ENCODE results near the gene RBM47.
"Not testable (repeated sequence)": the region's sequence is repeated elsewhere in the genome, so short reads cannot be mapped to it uniquely, and the experiment has no call there.

Gene RBM47

GRCh38 chr4:40562208-40562607 lies 67.5 kb downstream of the RBM47 start:
- no peak for DNase-seq (ENCODE audit: low read depth)

- DNase-seq (ENCODE audit: low read depth): not testable (repeated sequence)
Measured at GRCh38 chr4:40561543-40562177, 68.0 kb downstream of the RBM47 start.

- no peak for DNase-seq (ENCODE audit: low read depth)
Measured at GRCh38 chr4:40559585-40560465, 69.8 kb downstream of the RBM47 start.

DNA sequence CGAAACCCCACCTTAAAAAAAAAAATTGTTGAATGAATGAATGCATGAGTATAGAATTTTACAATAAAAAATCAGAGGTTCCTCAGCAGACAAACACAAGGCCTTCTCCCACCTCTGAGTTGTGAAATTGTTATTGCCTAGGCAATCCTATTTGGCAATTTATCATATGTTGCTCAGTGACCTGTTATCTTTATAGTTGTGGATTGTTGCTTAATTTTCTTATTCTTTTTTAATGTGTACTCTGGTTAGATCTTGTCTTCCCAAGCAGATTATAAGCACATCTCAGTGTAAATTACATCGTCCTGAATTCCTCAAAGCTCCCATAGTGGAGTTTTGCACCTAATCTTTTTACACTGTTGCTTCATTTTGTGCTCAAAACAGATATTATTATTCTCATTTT lies 71.9 kb downstream of the RBM47 start:
- no peak for DNase-seq (ENCODE audit: low read depth)

GRCh38 chr4:40555176-40555900 lies 74.3 kb downstream of the RBM47 start:
- no peak for DNase-seq (ENCODE audit: low read depth)

DNA sequence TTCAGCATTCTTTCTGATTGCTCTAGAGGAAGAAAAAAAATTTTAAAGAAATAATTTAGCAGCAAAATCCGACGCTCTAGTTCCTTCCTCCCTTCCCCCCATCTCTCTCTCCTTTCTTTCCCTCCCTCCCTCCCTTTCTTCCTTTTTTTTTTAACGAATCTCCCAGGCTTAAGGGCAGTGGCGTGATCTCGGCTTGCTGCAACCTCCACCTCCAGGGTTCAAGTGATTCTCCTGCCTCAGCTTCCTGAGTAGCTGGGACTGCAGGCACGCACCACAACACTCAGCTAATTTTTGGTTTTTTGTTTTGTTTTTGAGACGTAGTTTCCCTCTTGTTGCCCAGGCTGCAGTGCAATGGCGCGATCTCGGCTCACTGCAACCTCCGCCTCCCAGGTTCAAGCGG lies 75.0 kb downstream of the RBM47 start:
- not testable (repeated sequence) for DNase-seq (ENCODE audit: low read depth)

DNA sequence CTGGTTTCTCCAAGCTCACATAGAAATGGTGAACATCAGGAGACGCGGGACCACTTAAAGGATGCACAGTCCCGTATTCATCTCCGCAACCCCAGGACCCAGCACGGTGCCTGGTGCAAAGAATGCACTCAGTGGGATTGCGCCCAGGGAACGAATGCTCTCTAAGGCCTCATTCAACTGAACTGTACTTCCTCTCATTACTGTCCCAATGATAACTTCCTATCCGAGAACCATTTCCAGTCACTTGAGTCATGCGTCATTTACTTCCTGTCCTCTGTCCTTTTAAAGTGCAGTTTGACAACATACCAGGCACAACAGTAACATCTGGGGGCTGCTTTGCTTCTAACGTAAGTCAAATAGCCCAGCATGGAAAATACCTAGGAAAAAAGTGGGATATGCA lies 75.7 kb downstream of the RBM47 start:
- DNase-seq (ENCODE audit: low read depth): no peak

GRCh38 chr4:40552536-40552935 lies 77.1 kb downstream of the RBM47 start:
- DNase-seq (ENCODE audit: low read depth): no peak

- DNase-seq (ENCODE audit: low read depth): not testable (repeated sequence)
Measured at GRCh38 chr4:40551568-40552136, 78.0 kb downstream of the RBM47 start.

- no peak for DNase-seq (ENCODE audit: low read depth)
Measured at GRCh38 chr4:40550948-40551462, 78.7 kb downstream of the RBM47 start.

DNA sequence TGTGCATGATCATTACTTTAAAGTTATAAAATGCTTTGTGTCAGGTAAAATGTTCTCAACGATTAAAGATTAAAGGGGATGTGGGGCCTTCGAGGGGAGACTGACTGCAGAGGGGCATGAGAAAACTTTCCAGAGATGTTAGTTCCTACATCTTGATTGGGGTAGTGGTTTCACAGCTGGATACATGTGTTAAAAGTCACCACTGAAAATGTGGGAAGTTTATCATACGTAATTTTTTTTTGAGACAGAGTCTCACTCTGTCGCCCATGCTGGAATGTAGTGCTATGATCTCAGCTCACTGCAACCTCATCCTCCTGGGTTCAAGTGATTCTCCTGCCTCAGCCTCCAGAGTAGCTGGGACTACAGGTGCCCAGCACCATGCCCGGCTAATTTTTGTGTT lies 79.5 kb downstream of the RBM47 start:
- no peak for DNase-seq (ENCODE audit: low read depth)

- no peak for DNase-seq (ENCODE audit: low read depth)
Measured at GRCh38 chr4:40548256-40548655, 81.4 kb downstream of the RBM47 start.

GRCh38 chr4:40547789-40548132 lies 81.9 kb downstream of the RBM47 start:
- DNase-seq (ENCODE audit: low read depth): no peak

DNA sequence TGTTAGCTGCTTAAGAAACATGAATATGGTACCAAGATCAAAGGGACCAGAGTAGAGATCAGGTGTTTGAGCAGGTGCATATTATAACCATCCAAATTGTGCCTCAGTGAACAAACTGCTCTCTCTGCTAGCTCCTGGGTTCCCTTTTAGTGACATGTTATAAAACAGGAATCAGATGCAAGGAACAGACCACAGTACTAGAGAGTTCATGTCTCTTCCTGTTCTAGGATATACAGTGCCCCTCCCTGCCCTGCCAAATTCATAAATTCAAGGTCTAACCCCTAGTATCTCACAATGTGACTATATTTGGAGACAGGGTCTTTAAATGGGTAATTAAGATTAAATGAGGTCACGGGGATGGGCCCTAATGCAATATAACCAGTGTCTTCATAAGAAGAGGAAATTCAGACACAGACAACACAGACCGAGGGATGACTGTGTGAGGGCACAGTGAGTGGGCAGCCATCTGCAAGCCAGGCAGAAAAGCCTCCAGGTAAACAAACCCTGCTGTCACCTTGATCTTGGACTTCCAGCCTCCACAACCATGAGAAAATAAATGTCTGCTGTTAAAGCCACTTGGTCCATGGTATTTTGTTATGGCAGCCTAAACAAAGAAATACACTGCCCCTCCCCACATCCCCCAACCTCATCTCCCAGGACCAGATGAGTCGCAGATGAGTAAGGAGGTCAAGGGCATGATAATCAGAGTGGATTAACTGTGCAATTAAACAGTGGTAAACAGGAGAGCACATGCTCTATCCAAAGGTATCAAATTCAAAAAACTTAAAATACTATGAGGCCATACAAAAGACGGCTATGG lies 82.5 kb downstream of the RBM47 start:
- DNase-seq (ENCODE audit: low read depth): no peak

GRCh38 chr4:40546506-40546905 lies 83.2 kb downstream of the RBM47 start:
- no peak for DNase-seq (ENCODE audit: low read depth)

DNA sequence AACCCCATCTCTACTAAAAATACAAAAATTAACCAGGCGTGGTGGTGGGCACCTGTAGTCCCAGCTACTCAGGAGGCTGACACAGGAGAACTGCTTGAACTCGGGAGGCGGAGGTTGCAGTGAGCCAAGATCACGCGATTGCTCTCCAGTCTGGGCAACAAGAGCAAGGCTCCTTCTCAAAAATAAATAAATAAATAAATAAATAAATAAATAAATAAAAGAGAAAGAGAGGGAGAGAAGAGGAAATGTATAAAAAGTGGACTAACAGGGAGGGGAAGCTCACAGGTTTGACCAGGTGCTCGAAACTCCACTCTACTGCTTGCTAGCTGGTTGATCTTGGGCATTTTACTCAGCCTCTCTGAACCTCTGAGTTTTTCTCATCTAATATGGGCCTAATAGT lies 84.2 kb downstream of the RBM47 start:
- DNase-seq (ENCODE audit: low read depth): not testable (repeated sequence)

DNA sequence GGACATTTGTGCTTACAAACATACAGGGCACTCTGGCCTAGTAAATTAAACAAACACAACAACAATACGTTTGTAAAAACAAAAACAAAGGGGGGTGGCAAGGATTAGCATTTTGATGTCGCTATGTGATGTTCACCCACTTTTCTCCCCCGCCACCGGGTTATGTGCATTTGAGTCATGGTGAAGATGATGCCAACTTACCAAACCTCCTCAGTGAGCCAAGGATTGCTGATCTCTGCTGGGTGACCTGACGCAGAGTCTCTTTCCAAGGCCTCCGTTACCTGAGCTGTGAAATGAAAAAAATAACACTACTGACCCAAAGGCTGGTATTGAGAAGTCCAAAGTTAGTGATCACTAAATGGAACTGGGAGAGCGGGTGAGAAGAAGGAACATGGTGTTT lies 85.4 kb downstream of the RBM47 start:
- DNase-seq (ENCODE audit: low read depth): no peak

GRCh38 chr4:40540800-40541199 lies 88.9 kb downstream of the RBM47 start:
- DNase-seq (ENCODE audit: low read depth): no peak

DNA sequence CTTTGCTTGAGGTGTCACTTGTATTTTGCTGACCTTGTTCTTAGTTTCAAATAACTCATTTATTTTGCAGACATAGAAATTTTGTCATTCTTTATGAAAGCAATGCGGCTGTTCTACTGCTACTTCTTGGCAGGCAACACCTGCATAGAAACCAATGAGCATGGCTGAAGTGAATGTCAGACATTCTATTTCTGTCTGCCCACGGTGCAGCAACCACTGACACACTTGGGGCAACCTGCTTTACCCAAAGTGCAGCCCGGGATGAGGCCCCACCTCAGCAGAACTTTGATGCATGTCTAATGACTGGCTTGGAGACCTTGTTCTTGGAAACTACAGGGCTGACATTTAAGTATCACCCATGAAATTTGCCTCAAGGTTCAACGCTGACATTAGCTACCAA lies 93.6 kb downstream of the RBM47 start:
- no peak for DNase-seq (ENCODE audit: low read depth)

- no peak for DNase-seq (ENCODE audit: low read depth)
Measured at GRCh38 chr4:40531636-40532023, 98.0 kb downstream of the RBM47 start.

- no peak for DNase-seq (ENCODE audit: low read depth)
Measured at GRCh38 chr4:40530961-40531635, 98.6 kb downstream of the RBM47 start.

All from stimulated activated CD8-positive, alpha-beta memory T cell treated with anti-CD3 and anti-CD28 coated beads, Interleukin-4, amount 100 ng/mL, for 24 hours (primary cell).